Astrocyte (in vitro differentiated cells and primary cell): ENCODE measurements around the gene STRN4. TPM values are rescaled to one million over a fixed set of nuclear protein-coding genes. Genes with fewer than 3 reads are reported as not detected.

ENCODE experiments used
- DNase-seq: peaks from one replicate; pipeline ENCODE4 v3.0.0-alpha.2; 2010; ENCODE audit warnings: low read depth
- FAIRE-seq: peaks from 2 replicates; lab custom pipeline; 2011; peaks lifted over from hg19 to GRCh38; lab: Jason Lieb, UNC
- H2AFZ ChIP-seq: 2 replicates; pipeline ENCODE4 v1.6.0; 2012; ENCODE audit warnings: low read depth, low read length, inconsistent platforms
- H3K27ac ChIP-seq: 2 replicates; pipeline ENCODE4 v1.5.1; 2011; ENCODE audit warnings: low read depth, low read length, inconsistent platforms
- H3K27me3 ChIP-seq: 2 replicates; pipeline ENCODE4 v1.6.0; 2011; ENCODE audit warnings: low read length, inconsistent platforms; ENCODE audit not compliant: insufficient read depth
- H3K36me3 ChIP-seq: 2 replicates; pipeline ENCODE4 v1.5.1; 2011; ENCODE audit warnings: low read length, inconsistent platforms; ENCODE audit not compliant: insufficient read depth
- H3K4me1 ChIP-seq: 2 replicates; pipeline ENCODE4 v1.5.1; 2011; ENCODE audit warnings: low read length, inconsistent platforms; ENCODE audit not compliant: insufficient read depth
- H3K4me2 ChIP-seq: 2 replicates; pipeline ENCODE4 v1.6.0; 2012; ENCODE audit warnings: low read length, inconsistent platforms
- H3K4me3 ChIP-seq: 2 replicates; pipeline ENCODE4 v1.5.1; 2011; ENCODE audit warnings: low read depth, mild to moderate bottlenecking, low read length, inconsistent platforms; ENCODE audit not compliant: insufficient read depth
- H3K79me2 ChIP-seq: 2 replicates; pipeline ENCODE4 v1.6.0; 2012; ENCODE audit warnings: mild to moderate bottlenecking, low read length, inconsistent platforms; ENCODE audit not compliant: insufficient read depth
- H3K9ac ChIP-seq: 2 replicates; pipeline ENCODE4 v1.6.0; 2012; ENCODE audit warnings: mild to moderate bottlenecking, low read length, inconsistent platforms
- H3K9me3 ChIP-seq: 2 replicates; pipeline ENCODE4 v1.5.1; 2012; ENCODE audit warnings: low read depth, mild to moderate bottlenecking, low read length, inconsistent platforms; ENCODE audit not compliant: insufficient read depth
- H4K20me1 ChIP-seq: 2 replicates; pipeline ENCODE4 v1.6.0; 2012; ENCODE audit warnings: low read length, inconsistent platforms; ENCODE audit not compliant: insufficient read depth
- H3K27ac Mint-ChIP-seq: one replicate; pipeline ENCODE4 v1.8.0; 2021; ENCODE audit warnings: mild to moderate bottlenecking, mixed read lengths; ENCODE audit not compliant: unreplicated experiment
- H3K27me3 Mint-ChIP-seq: one replicate; pipeline ENCODE4 v1.8.0; 2021; ENCODE audit warnings: low read depth, mixed read lengths; ENCODE audit not compliant: unreplicated experiment
- H3K36me3 Mint-ChIP-seq: one replicate; pipeline ENCODE4 v1.8.0; 2021; ENCODE audit warnings: low read depth, mixed read lengths; ENCODE audit not compliant: unreplicated experiment
- H3K4me1 Mint-ChIP-seq: one replicate; pipeline ENCODE4 v1.8.0; 2021; ENCODE audit warnings: low read depth, mixed read lengths; ENCODE audit not compliant: unreplicated experiment
- H3K4me3 Mint-ChIP-seq: one replicate; pipeline ENCODE4 v1.8.0; 2021; ENCODE audit warnings: mild to moderate bottlenecking, moderate library complexity, mixed read lengths; ENCODE audit not compliant: unreplicated experiment
- H3K9me3 Mint-ChIP-seq: one replicate; pipeline ENCODE4 v1.8.0; 2021; ENCODE audit warnings: mild to moderate bottlenecking, mixed read lengths; ENCODE audit not compliant: unreplicated experiment
- CTCF ChIP-seq: IDR thresholded peaks from 2 replicates; pipeline ENCODE4 v1.5.1; 2011; ENCODE audit warnings: low read depth, mild to moderate bottlenecking, inconsistent platforms, low read length, moderate library complexity; ENCODE audit not compliant: insufficient read depth
- EZH2 ChIP-seq: IDR thresholded peaks from 2 replicates; pipeline ENCODE4 v1.6.1; 2012; ENCODE audit warnings: mild to moderate bottlenecking, low read length, inconsistent platforms; ENCODE audit not compliant: insufficient read depth
- total RNA-seq: library from RNA; stranded (reverse); gene quantifications from 2 replicates; pipeline ENCODE4 v1.2.1, GENCODE V29; 2021

The STRN4 gene
- total RNA-seq, 1 donor from 2014 or later = 80.8 TPM

GRCh38 chr19:46748325-46749109 is 2.3 kb upstream of the STRN4 start:
- H3K27ac Mint-ChIP-seq = no peak overlapping the region
- H4K20me1 ChIP-seq = peaks cover 34% of the 10 kb centered on the region
- peaks cover 18% of the 10 kb centered on the region for H3K4me1 ChIP-seq
- peaks cover 29% of the 10 kb centered on the region for H3K79me2 ChIP-seq
- no peak overlapping the region for H3K4me2 ChIP-seq
- no peak for DNase-seq
- H3K4me3 ChIP-seq = no peak overlapping the region
- H3K27me3 Mint-ChIP-seq = no peaks in the 10 kb centered on the region
- FAIRE-seq = no peak
- no peak overlapping the region for H3K9ac ChIP-seq
- no peaks in the 10 kb centered on the region for H3K9me3 Mint-ChIP-seq
- no peaks in the 10 kb centered on the region for H3K27me3 ChIP-seq
- H3K36me3 ChIP-seq = no peaks in the 10 kb centered on the region
- H3K27ac ChIP-seq = no peak overlapping the region
- peaks cover 7% of the 10 kb centered on the region for H3K36me3 Mint-ChIP-seq
- TF ChIP-seq CTCF = peak; percentile 72
- TF ChIP-seq EZH2 = no peak
- peaks cover 5% of the 10 kb centered on the region for H3K4me1 Mint-ChIP-seq
- no peak overlapping the region for H3K4me3 Mint-ChIP-seq
- no peaks in the 10 kb centered on the region for H3K9me3 ChIP-seq
- no peak overlapping the region for H2AFZ ChIP-seq

- Histone ChIP-seq H3K27me3 (no peaks in the 10 kb centered on the region), H3K79me2 (peaks cover 57% of the 10 kb centered on the region), H3K36me3 (no peaks in the 10 kb centered on the region), H3K4me2 (peak within 1 kb of the TSS; percentile 98), H3K9ac (peak within 1 kb of the TSS; percentile 93), H3K4me1 (peaks cover 18% of the 10 kb centered on the region), H3K4me3 (peak within 1 kb of the TSS; percentile 82), H4K20me1 (peaks cover 62% of the 10 kb centered on the region), H3K9me3 (no peaks in the 10 kb centered on the region), H3K27ac (peak within 1 kb of the TSS; percentile 77), H2AFZ (peak within 1 kb of the TSS; percentile 80)
- Mint-ChIP-seq H3K27ac (peak within 1 kb of the TSS; percentile 87), H3K27me3 (no peaks in the 10 kb centered on the region), H3K9me3 (no peaks in the 10 kb centered on the region), H3K4me1 (peaks cover 7% of the 10 kb centered on the region), H3K36me3 (peaks cover 6% of the 10 kb centered on the region), H3K4me3 (peak within 1 kb of the TSS; percentile 98)
- TF ChIP-seq EZH2 (no peak), CTCF (no peak)
- FAIRE-seq (no peak), DNase-seq (no peak)
Observed at GRCh38 chr19:46745521-46746280, 549 bp downstream of the STRN4 start, which contains the start of gene FKRP. TSS of gene FKRP (plus strand) at chr19:46746057. CDS start at chr19:46755451, 9,394 bp downstream.
